Activated T-cell treated with anti-CD3 and anti-CD28 coated beads, Interleukin-2, amount 50 U/mL, for 48 hours (primary cell): ENCODE results near the gene CCDC127.
A peak's percentile ranks its signal among the peaks of the same experiment; 100 is the strongest.
"Not testable (repeated sequence)": the region's sequence is repeated elsewhere in the genome, so short reads cannot be mapped to it uniquely, and the experiment has no call there.

Experiments
- DNase-seq, 2 experiments: peaks; one replicate each; pipeline ENCODE4 v3.0.0-alpha.2; 2020

Gene CCDC127

GRCh38 chr5:170971-171800, 46.8 kb downstream of the CCDC127 start:
- DNase-seq: no peak

GRCh38 chr5:169728-170094, 48.2 kb downstream of the CCDC127 start:
- DNase-seq: no peak

DNA sequence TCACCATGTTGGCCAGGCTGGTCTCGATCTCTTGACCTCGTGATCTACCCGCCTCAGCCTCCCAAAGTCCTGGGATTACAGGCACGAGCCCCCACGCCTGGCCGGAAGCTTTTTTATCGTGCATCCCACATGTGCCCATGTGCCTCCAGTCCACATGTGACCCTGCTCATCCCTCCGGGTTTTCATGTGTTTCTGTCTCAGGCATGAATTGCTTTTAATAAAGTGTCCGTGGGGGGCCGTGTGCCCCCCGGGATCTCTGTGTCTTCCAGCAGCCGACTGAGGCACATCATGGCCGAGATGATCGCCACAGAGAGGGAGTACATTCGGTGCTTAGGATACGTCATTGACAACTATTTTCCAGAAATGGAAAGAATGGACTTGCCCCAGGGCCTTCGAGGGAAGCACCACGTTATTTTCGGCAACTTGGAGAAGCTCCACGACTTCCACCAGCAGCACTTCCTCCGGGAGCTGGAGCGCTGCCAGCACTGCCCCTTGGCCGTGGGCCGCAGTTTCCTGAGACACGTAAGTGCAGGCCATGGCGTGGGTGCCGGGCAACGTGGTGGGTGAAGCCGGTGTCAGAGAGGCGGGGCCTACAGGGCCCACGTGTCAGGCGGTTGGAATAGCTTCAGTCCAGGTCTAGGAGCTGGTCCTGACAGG, 48.8 kb downstream of the CCDC127 start:
- no peak for DNase-seq

DNA sequence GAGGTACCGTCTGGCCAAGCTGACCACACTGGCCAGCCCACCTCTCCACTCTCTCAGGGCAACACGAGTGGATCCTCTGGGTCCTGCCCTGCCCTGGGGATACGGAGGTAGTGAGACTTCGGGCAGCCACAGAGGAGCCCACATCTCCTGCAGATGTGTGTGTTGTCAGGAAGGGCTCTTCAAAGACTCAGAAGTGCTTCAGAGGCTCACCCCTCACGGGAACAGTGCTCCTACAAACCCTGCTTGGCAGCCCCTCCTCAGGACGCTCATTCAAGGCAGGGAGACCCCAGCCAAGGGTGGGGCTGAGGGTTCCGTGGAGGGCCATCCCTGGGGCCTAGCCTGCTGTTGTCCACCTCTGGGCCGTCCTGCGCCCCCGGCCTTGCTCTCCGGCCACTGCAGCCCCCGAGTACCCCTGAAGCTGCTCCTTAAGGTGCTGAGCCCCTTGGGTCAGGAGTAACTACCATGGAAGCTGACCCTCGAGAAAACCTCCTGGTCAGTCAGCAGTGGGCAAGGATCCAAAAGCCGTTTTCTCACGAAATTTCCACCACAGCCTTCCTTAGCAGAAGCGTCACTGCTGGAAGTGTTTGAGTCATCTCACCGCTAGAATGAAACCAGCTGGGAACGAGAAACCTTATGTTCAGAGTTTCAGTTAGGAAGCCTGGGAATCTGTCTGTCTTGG, 49.8 kb downstream of the CCDC127 start:
- DNase-seq: no peak

GRCh38 chr5:167511-167910, 50.4 kb downstream of the CCDC127 start:
- no peak for DNase-seq

DNA sequence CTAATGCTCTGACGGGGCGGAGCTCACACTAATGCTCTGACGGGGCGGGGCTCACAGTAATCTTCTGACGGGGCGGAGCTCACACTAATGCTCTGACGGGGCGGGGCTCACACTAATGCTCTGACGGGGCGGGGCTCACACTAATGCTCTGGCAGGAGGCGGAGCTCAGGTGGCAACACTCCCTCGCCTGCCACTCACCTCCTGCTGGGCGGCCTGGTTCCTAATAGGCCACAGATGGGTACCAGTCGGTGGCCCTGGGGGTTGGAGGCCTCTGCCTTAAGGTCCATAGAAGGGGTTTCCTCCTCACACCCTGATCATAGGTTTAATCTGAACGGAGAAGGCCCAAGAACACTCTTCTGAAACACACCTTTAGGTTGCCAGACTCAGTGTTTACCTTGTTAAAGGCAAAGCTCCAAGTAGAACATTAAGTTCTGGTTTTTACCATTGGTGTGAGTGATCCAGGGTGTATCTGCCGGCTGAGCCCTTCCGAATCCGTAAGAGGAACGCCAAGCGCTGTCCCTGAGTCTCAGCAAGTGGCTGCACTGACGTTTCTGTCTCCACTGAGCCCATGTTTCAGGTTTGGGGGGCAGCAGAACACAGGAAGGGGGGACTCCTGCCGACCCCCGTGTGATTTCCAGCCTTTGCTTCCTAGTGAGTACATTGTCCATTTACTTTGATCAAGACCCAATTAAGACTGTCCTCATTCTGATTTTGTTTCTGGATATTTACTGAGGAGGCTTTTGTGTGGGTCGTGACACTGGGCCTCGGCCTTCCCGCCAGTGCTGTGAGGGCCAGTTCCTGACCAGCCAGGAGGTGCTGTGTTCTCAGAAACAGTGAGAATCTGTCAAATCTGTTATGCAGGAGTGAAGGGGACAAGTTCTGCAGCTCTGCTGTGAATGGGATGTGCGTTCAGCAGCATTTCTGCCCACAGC, 51.2 kb downstream of the CCDC127 start:
- no peak for DNase-seq

DNA sequence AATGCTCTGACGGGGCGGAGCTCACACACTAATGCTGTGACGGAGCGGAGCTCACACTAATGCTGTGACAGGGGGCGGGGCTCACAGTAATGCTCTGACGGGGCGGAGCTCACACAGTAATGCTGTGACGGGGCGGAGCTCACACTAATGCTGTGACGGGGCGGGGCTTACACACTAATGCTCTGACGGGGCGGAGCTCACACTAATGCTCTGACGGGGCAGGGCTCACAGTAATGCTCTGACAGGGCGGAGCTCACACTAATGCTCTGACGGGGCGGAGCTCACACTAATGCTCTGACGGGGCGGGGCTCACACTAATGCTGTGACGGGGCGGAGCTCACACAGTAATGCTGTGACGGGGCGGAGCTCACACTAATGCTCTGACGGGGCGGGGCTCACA, 53.2 kb downstream of the CCDC127 start:
- not testable (repeated sequence) for DNase-seq

- DNase-seq: no peak
Observed at GRCh38 chr5:164244-164643, 53.7 kb downstream of the CCDC127 start.

GRCh38 chr5:163841-164240, 54.1 kb downstream of the CCDC127 start:
- no peak for DNase-seq

- DNase-seq: no peak
Observed at GRCh38 chr5:163338-163620, 54.7 kb downstream of the CCDC127 start.

DNA sequence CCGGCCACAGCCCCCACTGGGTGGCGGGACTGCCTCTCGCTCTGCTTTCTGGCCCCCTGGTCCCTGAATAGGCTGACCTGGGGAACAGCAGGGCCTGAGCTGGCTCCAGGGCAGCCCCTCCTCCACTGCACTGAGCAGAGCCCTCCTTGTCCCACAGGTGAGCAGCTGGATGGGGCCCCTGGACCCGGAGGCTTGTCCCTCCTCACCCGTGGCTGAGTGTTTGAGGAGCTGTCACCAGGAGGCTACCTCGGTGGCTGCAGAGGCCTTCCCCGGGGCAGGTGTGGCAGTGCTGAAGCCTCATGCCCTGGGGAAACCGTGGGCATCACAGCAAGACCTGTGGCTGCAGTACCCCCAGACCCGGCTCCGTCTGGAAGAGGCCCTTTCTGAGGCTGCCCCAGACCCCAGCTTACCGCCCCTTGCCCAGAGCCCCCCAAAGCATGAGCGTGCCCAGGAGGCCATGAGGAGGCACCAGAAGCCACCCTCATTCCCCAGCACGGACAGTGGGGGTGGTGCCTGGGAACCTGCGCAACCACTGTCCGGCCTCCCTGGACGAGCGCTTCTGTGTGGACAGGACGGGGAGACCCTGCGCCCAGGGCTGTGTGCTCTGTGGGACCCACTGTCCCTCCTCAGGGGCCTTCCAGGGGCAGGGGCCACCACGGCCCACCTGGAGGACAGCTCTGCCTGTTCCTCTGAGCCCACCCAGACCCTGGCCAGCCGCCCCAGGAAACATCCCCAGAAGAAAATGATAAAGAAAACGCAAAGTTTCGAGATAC, 55.2 kb downstream of the CCDC127 start:
- DNase-seq: no peak

DNA sequence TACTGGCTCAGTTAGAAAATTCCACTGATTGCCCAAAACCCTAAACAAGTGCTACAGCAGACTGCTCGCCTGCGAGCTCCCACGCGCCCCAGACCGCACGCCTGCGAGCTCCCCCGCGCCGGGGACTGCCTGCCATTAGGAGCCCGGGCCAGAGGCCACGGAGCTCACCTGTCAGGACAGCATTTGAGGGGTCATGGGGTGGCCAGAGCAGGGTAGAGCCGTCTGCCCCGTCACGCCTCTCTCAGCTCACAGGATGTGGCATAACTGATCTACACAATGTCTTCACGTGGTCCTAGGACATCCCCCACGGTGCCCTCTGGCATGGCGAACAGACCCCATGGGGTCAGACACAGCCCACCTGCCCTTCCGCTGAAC, 55.8 kb downstream of the CCDC127 start:
- no peak for DNase-seq

- DNase-seq: no peak
Observed at GRCh38 chr5:161803-162110, 56.2 kb downstream of the CCDC127 start.

DNA sequence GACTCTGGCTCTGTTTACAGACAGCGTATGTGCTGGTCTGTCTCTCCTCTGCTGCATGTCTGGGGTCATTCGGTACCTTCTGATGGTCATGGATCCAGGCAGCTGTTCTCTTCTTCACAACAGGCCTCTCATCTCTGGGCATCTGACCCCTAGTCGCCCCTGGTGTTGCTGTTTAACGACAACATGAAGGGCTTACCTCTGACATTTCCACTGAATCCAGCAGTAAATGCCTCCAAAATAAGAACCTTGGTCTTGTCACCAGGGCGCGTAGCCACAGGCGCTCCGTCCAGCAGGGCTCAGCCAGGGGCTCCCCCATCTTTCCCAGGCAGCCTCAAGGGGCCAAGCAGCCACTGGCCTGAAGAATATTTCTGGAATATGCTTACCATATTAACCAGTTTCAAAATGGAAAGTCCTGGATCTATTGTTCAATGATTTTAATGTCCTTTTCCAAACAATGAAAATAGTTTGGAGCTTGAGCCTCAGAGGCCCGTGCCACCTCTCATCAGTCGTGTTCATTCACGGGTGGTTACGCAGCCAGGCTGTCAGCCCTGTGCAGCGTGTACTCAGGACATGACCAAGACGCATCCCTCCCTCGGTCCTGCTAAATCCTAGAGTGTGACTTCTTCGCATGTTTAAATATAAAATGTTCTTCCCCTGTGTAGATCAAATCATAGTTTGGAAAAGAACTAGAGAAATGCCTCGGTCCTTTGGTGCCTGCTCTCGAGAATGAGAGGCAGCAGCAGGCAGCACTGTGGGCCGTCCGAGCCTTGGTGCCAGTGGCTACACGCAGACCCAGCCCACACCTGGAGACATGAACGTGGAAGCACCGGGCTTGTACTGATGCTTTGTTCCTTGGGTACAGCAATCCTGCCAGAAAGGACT, 56.8 kb downstream of the CCDC127 start:
- DNase-seq: no peak

DNA sequence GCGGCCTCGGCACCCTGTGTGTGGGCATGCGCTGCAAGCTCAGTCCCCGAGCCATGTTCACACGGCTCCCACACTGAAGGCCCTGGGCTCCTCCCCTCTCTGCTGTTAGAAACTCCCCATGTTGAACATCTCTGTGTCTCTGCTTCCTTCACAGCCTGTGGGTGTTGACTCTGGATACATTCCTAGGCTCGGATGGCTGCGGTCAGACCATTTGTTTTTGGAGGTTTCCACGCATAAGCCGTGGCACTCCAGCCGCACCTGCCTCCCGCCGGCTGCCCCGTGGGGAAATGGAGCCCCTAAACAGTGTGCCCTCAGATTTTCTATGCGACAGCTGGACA, 57.8 kb downstream of the CCDC127 start:
- DNase-seq: no peak

DNA sequence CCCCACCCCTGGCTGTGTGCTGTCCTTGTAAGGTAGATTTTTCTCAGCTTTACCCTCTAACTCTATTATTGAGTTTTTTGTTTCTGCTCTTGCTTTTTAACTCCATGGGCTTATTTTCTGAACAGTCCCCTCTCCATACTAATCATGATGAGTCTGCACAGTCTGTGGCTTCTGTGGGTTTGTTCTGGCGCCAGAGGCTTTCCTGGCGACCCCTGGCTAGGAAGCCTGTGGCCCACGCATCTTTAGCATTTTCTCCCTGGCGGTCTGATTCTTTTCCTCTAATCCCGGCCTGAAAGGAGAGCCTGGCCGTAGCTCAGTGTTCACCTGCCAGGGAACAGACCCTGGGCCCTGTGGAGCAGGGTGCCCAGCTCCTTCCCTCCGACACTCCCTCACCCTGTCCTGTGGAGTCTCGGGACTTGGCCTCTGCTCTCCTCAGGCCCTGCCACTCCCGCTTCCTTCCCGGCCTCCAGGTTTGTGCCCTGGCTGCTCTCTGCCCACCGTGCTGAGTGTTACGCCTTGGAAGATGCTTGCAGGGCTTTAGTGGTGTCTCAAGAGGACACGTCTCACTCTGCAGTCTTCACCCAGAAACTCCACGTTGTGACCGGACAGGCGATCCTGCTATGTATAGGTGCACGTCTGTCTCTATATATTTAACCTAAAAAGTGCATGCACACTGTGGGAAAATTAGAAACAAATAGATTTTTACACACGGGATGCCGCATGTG, 58.3 kb downstream of the CCDC127 start:
- DNase-seq: no peak

- DNase-seq: no peak
Observed at GRCh38 chr5:158807-159447, 59.0 kb downstream of the CCDC127 start.

- peak in 1 of 2 experiments; percentile 8 for DNase-seq
Observed at GRCh38 chr5:157801-158200, 60.2 kb downstream of the CCDC127 start.

DNA sequence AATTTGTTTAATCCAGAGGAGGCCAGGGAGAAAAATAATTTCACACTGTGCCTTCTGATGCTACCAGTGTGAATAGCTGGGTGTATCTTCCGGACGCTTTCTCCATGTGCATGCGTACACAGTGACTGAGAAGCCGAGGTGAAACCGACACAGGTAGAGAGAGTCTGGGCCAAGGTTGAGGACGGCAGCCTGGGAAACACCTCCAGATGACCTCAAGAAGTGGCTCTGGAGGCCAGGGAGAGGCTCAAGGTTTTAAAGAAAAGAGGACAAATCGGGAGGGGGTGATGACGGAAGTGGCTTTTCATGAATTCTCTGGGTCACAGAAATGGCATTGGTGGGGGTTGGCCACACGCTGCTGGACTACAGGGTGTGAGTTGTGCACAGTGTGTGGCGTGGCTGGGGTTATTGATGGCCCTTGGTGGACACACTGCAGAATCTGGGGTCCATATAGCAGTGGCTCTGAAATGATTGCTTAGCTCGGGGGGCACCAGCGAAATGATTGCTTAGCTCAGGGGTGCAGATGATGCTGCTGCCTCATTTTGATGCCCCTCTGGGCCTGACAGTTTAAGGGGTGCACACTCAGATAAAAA, 60.7 kb downstream of the CCDC127 start:
- no peak for DNase-seq
